Measurements from ENCODE around the gene RAB17. TPM values are rescaled to one million over a fixed set of nuclear protein-coding genes. Genes with fewer than 3 reads are reported as not detected.

The RAB17 gene
- total and polyA plus RNA-seq, 2 experiments from 2014 or later: 58.3 to 99.1 TPM

GRCh38 chr2:237549216-237549615 is 41.3 kb downstream of the RAB17 start:
- no peak overlapping the region for H3K4me2 ChIP-seq
- no peak overlapping the region for H3K4me3 ChIP-seq
- H3K9me3 ChIP-seq (ENCODE audit: low read depth): no peaks in the 10 kb centered on the region
- 93% methylated on average over 8 of the region's 8 CpGs for WGBS (ENCODE audit: low lambda C conversion rate, missing lambda C conversion rate)
- H3K27ac ChIP-seq: no peak overlapping the region
- no peaks in the 10 kb centered on the region for H3K27me3 ChIP-seq
- no peaks in the 10 kb centered on the region for H3K79me2 ChIP-seq
- no peak for TF ChIP-seq EZH2phosphoT487 (IDR thresholded peaks at IDR 0.05; ENCODE audit: low read depth, severe bottlenecking, unreplicated experiment)
- TF ChIP-seq CTCF (IDR thresholded peaks at IDR 0.05; ENCODE audit: poor library complexity): no peak
- TF ChIP-seq EZH2 (IDR thresholded peaks at IDR 0.05; ENCODE audit: borderline replicate concordance): no peak
- peaks cover 4% of the 10 kb centered on the region for H3K4me1 ChIP-seq (ENCODE audit: insufficient read depth)
- no peak for DNase-seq (ENCODE audit: low spot score)
- H3K36me3 ChIP-seq (replicated peaks; ENCODE audit: insufficient read depth, low read depth): no peaks in the 10 kb centered on the region
- no peak overlapping the region for H2AFZ ChIP-seq
- H4K20me1 ChIP-seq (ENCODE audit: insufficient read depth, poor library complexity, severe bottlenecking): no peaks in the 10 kb centered on the region
- no peaks in the 10 kb centered on the region for H3K9me2 ChIP-seq (replicated peaks; ENCODE audit: insufficient read depth)

GRCh38 chr2:237547841-237548416 is 42.6 kb downstream of the RAB17 start:
- H3K9me2 ChIP-seq (replicated peaks; ENCODE audit: insufficient read depth): no peaks in the 10 kb centered on the region
- peaks cover 4% of the 10 kb centered on the region for H3K4me1 ChIP-seq (ENCODE audit: insufficient read depth)
- H3K27ac ChIP-seq: no peak overlapping the region
- WGBS (ENCODE audit: low lambda C conversion rate, missing lambda C conversion rate): 51% methylated on average over 11 of the region's 11 CpGs
- H3K79me2 ChIP-seq: no peaks in the 10 kb centered on the region
- no peaks in the 10 kb centered on the region for H3K27me3 ChIP-seq
- TF ChIP-seq EZH2 (IDR thresholded peaks at IDR 0.05; ENCODE audit: borderline replicate concordance): no peak
- no peak for TF ChIP-seq EZH2phosphoT487 (IDR thresholded peaks at IDR 0.05; ENCODE audit: low read depth, severe bottlenecking, unreplicated experiment)
- no peak for TF ChIP-seq CTCF (IDR thresholded peaks at IDR 0.05; ENCODE audit: poor library complexity)
- H2AFZ ChIP-seq: no peak overlapping the region
- H3K4me2 ChIP-seq: no peak overlapping the region
- H4K20me1 ChIP-seq (ENCODE audit: insufficient read depth, poor library complexity, severe bottlenecking): no peaks in the 10 kb centered on the region
- H3K9me3 ChIP-seq (ENCODE audit: low read depth): no peaks in the 10 kb centered on the region
- H3K36me3 ChIP-seq (replicated peaks; ENCODE audit: insufficient read depth, low read depth): no peaks in the 10 kb centered on the region
- no peak overlapping the region for H3K4me3 ChIP-seq
- peak; percentile 47 for DNase-seq (ENCODE audit: low spot score)

GRCh38 chr2:237546876-237547395 is 43.6 kb downstream of the RAB17 start:
- no peaks in the 10 kb centered on the region for H3K79me2 ChIP-seq
- TF ChIP-seq CTCF (IDR thresholded peaks at IDR 0.05; ENCODE audit: poor library complexity) (no peak), EZH2 (IDR thresholded peaks at IDR 0.05; ENCODE audit: borderline replicate concordance) (no peak), EZH2phosphoT487 (IDR thresholded peaks at IDR 0.05; ENCODE audit: low read depth, severe bottlenecking, unreplicated experiment) (no peak)
- H3K9me3 ChIP-seq (ENCODE audit: low read depth): no peaks in the 10 kb centered on the region
- H3K27me3 ChIP-seq: no peaks in the 10 kb centered on the region
- H3K4me1 ChIP-seq (ENCODE audit: insufficient read depth): peaks cover 4% of the 10 kb centered on the region
- H3K4me3 ChIP-seq: no peak overlapping the region
- no peak overlapping the region for H3K27ac ChIP-seq
- WGBS (ENCODE audit: low lambda C conversion rate, missing lambda C conversion rate): 91% methylated on average over 12 of the region's 13 CpGs
- no peaks in the 10 kb centered on the region for H3K9me2 ChIP-seq (replicated peaks; ENCODE audit: insufficient read depth)
- no peak overlapping the region for H3K4me2 ChIP-seq
- H4K20me1 ChIP-seq (ENCODE audit: insufficient read depth, poor library complexity, severe bottlenecking): no peaks in the 10 kb centered on the region
- DNase-seq (ENCODE audit: low spot score): no peak
- H3K36me3 ChIP-seq (replicated peaks; ENCODE audit: insufficient read depth, low read depth): no peaks in the 10 kb centered on the region
- no peak overlapping the region for H2AFZ ChIP-seq

All from hepatocyte (in vitro differentiated cells).